ENCODE data around the gene ACSS2. TPM values are rescaled to one million over a fixed set of nuclear protein-coding genes. Genes with fewer than 3 reads are reported as not detected.

The ACSS2 gene
- total RNA-seq, 1 donor from 2014 or later = 44.8 TPM

DNA sequence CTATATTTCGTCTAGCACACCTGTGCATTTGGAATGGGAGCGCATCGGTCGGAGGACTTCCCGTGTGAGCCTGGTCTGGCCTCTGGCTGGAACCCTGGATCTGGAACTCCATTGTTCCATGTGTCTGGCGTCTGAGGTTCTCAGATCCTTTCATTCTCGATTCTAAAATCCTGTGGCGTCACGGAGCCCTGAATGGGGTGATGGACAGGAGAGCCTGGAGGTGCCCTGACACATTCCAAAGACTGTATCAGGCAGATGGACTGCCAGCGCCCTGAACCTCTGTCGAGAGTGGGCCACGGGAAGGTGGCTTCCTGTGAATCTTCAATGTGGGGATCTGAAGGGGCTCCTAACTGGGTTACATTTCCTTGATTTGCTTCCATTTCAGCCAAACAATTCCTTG, 99.9 kb downstream of the ACSS2 start:
- H3K36me3 Mint-ChIP-seq (ENCODE audit: low read depth) = no peaks in the 10 kb centered on the region
- intact Hi-C loops (cut with micrococcal nuclease) = no loop called here

More for the DNA sequence above, 99.9 kb downstream of the ACSS2 start:
- Mint-ChIP-seq H3K4me3 (no peak overlapping the region), H3K27ac (no peak overlapping the region), H3K27me3 (peaks cover 7% of the 10 kb centered on the region), H3K4me1 (no peaks in the 10 kb centered on the region), H3K9me3 (no peaks in the 10 kb centered on the region)
- DNase-seq = no peak

Other genes with a start within 250 kb of the ACSS2 start
- 26.4 and 27.1 TPM in 2 replicates for gene PIGU, start 199.5 kb upstream of the ACSS2 start, total RNA-seq
- gene TP53INP2, start 172.3 kb upstream of the ACSS2 start, total RNA-seq = 2.3 and 2.7 TPM in 2 replicates
- 25.1 and 26.8 TPM in 2 replicates for gene NCOA6, start 51.0 kb upstream of the ACSS2 start, total RNA-seq
- 12.8 and 14.8 TPM in 2 replicates for gene GGT7, start 3.8 kb upstream of the ACSS2 start, total RNA-seq
- 71.0 and 71.3 TPM in 2 replicates for gene GSS, start 79.2 kb downstream of the ACSS2 start, total RNA-seq
- 0.19 and 0.52 TPM in 2 replicates for gene MYH7B, start 79.3 kb downstream of the ACSS2 start, total RNA-seq
- 46.4 and 47.8 TPM in 2 replicates for gene TRPC4AP, start 216.2 kb downstream of the ACSS2 start, total RNA-seq